Fibroblast of lung (primary cell): ENCODE measurements around the gene DAPK3.

Source experiments
- CTCF ChIP-seq, 2 donors: IDR thresholded peaks in 1 of 2; conservative IDR thresholded peaks in 1 of 2; 1 replicate in 1 of 2; 2 replicates in 1 of 2; pipeline ENCODE4 v1.5.1; 2011 to 2012; ENCODE audit warnings: low read length in 2 of 2, control low read depth in 1 of 2, inconsistent platforms in 1 of 2, low read depth in 1 of 2, mild to moderate bottlenecking in 1 of 2
- EZH2 ChIP-seq: IDR thresholded peaks from 2 replicates; pipeline ENCODE4 v1.5.1; 2012; ENCODE audit warnings: low read length, control low read depth, mild to moderate bottlenecking; ENCODE audit errors: missing control alignments

GRCh38 chr19:3923912-3924311 lies 47.0 kb downstream of the DAPK3 start:
- TF ChIP-seq CTCF (conservative IDR thresholded peaks at IDR 0.05 in 1 of 2, IDR thresholded peaks at IDR 0.05 in 1 of 2; ENCODE audit: low read depth in 1 of 2, low read length in 2 of 2) (no peak), EZH2 (no peak)
